GM06990 (cell line): ENCODE data around the gene ITPA.
A peak's percentile ranks its signal among the peaks of the same experiment; 100 is the strongest.

Source experiments
- DNase-seq: peaks from one replicate; pipeline ENCODE4 v3.0.0-alpha.2; 2011; ENCODE audit not compliant: insufficient read length; ENCODE audit errors: extremely low read depth
- H3K27me3 ChIP-seq: replicated peaks from 2 replicates; pipeline ENCODE4 v1.6.0; 2011; ENCODE audit warnings: low read length; ENCODE audit not compliant: control insufficient read depth, insufficient read depth
- H3K36me3 ChIP-seq: 2 replicates; pipeline ENCODE4 v1.5.1; 2011; ENCODE audit warnings: low read length; ENCODE audit not compliant: control insufficient read depth, insufficient read depth
- H3K4me3 ChIP-seq: replicated peaks from 2 replicates; pipeline ENCODE4 v1.5.1; 2011; ENCODE audit warnings: low read depth, mild to moderate bottlenecking, control low read depth, low read length
- TF ChIP-seq, protein P1 (sequence below): IDR thresholded peaks from 2 replicates; pipeline ENCODE4 v1.5.1; 2011; ENCODE audit warnings: low read length, control low read depth, mild to moderate bottlenecking, inconsistent platforms; ENCODE audit not compliant: insufficient read depth, poor library complexity, severe bottlenecking

Gene ITPA

DNA sequence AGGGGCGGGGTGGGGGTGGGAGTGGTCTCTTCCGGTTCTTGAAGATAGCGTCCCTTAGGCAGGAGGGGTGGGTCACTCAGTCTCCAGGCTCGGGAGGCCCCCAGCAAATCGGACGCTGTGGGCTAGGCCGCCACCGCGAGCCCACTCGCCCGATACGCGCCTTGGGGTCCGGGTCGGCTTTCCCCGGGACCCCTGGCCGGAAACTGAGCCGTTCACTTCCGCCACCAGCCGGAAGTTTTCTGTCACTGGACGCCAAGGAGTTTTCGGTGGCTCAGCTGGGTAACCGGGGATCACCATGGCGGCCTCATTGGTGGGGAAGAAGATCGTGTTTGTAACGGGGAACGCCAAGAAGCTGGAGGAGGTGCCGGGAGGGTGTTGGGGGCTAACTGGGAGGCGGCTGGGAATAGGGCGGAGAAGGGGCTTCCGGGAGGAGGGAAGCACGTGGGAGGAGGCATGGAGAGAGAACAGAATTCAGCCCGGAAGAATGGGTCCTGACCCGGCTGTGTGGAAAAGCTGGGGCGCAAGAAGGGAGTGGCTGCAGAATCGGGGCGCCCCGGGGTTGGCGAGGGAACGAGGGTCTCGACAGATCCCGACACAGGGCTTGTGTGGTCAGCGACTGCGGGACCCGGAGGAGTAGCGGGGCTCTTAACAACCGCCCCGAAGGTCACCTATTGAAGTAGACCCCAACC lies at the start of gene ITPA:
Gene ITPA (plus strand): TSS at position 242 of the 689 bp plus-strand sequence. CDS start 54 bp downstream, at position 296.
- H3K36me3 ChIP-seq: peaks cover 6% of the 10 kb centered on the region
- TF ChIP-seq, protein P1, sequence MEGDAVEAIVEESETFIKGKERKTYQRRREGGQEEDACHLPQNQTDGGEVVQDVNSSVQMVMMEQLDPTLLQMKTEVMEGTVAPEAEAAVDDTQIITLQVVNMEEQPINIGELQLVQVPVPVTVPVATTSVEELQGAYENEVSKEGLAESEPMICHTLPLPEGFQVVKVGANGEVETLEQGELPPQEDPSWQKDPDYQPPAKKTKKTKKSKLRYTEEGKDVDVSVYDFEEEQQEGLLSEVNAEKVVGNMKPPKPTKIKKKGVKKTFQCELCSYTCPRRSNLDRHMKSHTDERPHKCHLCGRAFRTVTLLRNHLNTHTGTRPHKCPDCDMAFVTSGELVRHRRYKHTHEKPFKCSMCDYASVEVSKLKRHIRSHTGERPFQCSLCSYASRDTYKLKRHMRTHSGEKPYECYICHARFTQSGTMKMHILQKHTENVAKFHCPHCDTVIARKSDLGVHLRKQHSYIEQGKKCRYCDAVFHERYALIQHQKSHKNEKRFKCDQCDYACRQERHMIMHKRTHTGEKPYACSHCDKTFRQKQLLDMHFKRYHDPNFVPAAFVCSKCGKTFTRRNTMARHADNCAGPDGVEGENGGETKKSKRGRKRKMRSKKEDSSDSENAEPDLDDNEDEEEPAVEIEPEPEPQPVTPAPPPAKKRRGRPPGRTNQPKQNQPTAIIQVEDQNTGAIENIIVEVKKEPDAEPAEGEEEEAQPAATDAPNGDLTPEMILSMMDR: no peak
- H3K4me3 ChIP-seq: peak within 1 kb of the TSS; percentile 99
- H3K27me3 ChIP-seq: no peaks in the 10 kb centered on the region
- DNase-seq: peak; percentile 69

DNA sequence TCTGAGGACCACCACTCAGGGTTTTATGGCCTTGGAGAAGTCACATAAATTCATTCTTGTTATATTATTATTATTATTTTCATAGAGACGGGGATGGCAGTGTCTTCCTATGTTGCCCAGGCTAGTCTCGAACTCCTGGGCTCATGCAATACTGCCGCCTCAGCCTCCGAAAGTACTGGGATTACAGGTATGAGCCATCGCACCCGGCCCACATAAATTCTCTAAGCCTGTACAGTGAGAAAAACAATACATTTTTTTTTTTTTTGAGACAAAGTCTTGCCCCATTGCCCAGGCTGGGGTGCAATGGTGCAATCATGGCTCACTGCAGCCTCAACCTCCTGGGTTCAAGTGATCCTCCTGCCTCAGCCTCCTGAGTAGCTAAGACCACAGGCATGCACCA lies 48.9 kb upstream of the ITPA start:
- Histone ChIP-seq H3K36me3 (no peaks in the 10 kb centered on the region), H3K4me3 (peak overlapping the region; percentile 97), H3K27me3 (no peaks in the 10 kb centered on the region)
- TF ChIP-seq, protein P1: no peak
- no peak for DNase-seq

DNA sequence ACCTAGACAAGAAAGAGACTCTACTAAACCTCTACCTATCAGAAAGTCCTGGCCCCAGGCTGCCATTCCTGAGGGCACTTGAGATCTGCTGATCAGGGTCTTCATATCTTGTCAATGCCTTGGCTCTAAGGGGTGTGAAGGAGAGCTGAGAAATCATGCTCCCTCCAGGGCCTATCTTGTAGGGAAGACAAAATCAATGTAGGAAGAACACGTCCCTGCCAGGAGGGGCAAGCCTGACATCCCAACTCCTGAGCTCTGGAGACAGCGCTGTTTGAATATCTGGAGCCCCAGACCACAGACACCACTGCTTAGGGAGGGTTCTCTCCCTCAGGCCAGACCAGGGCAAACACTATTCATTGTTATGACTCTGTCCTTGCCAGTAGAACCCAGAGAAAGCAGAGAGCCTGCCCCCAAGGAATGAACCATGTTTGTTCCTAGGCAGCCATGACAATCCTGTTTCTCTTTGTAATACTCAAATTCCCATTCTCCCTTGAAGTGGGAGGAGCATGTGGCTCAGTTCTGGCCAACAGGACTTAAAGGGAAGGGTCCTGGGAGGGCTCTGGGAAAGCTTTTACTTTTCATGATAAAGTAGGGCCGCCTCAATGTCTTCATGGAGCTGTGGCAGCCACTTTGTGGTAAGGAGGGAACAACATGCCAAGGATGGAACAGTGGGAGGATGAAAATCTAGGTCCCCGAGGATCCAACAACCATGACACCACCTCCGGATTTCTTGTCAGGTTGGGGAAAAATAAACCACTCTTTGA lies 47.8 kb upstream of the ITPA start:
- no peaks in the 10 kb centered on the region for H3K27me3 ChIP-seq
- TF ChIP-seq, protein P1: no peak
- no peaks in the 10 kb centered on the region for H3K36me3 ChIP-seq
- no peak overlapping the region for H3K4me3 ChIP-seq
- DNase-seq: no peak

DNA sequence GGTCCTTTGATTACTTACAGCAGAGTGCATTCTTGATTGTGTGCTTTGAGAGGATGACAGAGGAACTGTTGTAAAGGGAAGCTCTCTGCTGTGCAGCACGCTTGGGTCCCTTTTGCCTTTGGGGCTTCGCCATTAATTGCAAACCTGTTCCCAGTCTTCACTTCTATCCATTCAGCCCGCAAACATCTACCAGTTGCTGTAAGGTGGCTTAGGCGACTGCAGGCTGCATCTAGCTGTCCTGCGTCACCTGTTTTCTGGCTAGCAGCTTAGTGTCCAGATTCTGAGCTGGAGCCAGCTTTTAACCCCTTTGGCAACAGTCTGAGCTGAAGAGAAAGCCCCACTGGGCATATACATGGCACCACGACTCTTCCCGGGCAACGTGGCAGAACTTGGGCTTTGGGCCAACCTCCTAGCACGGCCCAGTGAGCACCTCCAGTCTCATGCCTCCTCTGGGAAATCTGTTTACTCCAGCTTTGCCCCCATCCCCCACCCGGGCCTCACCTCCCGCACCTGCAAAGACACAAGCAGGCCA lies 47.2 kb upstream of the ITPA start:
- TF ChIP-seq, protein P1: no peak
- no peaks in the 10 kb centered on the region for H3K36me3 ChIP-seq
- no peak overlapping the region for H3K4me3 ChIP-seq
- DNase-seq: no peak
- H3K27me3 ChIP-seq: no peaks in the 10 kb centered on the region

DNA sequence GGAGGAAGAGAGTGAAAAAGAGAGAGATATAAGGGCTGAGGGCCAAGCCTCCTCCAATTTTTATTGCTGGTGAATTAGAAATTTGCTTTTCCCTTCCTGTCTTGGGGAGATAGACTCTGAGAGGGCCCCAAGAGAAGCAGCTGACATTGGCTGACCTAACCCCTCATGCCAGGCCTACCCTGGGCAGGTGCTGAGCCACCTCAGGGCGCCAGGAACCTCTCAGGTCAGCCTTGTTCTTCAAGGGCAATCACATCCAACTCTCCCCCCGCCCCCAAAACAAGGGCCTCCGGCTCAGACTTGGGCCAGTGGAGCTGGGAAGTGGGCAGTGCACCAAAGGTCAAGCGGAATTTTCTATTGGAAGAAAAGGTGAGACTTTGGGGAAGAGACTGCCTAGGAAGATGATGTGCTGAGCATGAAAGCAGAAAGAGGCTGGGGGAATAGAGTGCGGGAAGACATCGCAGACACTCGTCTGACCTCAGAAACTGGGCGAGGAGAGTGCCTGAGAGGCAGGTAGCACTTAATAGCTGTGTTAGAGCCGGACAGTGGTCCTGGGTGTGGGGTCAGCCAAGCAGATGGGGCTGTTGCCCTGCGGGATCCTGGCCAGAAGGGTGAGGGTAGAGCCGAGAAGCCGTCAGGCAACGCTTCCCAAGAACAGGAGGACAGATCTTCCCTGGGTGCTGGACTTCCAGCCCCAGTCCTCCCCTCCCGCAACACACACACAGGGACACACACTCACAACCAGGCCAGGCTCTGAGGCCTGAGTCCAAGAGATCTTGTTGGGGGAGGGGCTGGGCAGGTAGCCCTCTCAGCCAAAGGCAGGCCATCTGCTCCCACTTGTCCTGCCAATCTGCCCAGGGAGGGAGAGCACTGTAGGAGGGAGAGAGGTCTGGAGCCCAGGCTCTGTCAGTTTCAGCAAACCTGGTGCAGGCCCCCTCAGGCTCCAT lies 45.9 kb upstream of the ITPA start:
- TF ChIP-seq, protein P1: no peak

More for the DNA sequence above, 45.9 kb upstream of the ITPA start:
- H3K27me3 ChIP-seq: no peaks in the 10 kb centered on the region
- H3K4me3 ChIP-seq: no peak overlapping the region
- no peaks in the 10 kb centered on the region for H3K36me3 ChIP-seq
- no peak for DNase-seq
